ENCODE data around the gene SCD.

- TF ChIP-seq CTCF (IDR thresholded peaks at IDR 0.05; ENCODE audit: poor library complexity) (no peak), EZH2 (IDR thresholded peaks at IDR 0.05; ENCODE audit: borderline replicate concordance) (no peak), EZH2phosphoT487 (IDR thresholded peaks at IDR 0.05; ENCODE audit: low read depth, severe bottlenecking, unreplicated experiment) (no peak)
These were observed 5.8 kb upstream of the SCD start for GRCh38 chr10:100340948-100341847.

Data from hepatocyte (in vitro differentiated cells).